Stimulated activated CD4-positive, alpha-beta T cell treated with anti-CD3 and anti-CD28 coated beads, Interleukin-15, amount 100 ng/mL, for 24 hours (primary cell): ENCODE measurements around the gene SP8.
"Not testable (repeated sequence)": the region's sequence is repeated elsewhere in the genome, so short reads cannot be mapped to it uniquely, and the experiment has no call there.

Experiments used
- DNase-seq: peaks from one replicate; pipeline ENCODE4 v3.0.0-alpha.2; 2020

Gene SP8

GRCh38 chr7:20786779-20787659 is at the start of gene SP8:
TSS of gene SP8 (minus strand) at chr7:20786886. CDS start at chr7:20786798, 88 bp downstream.
- peak; percentile 51 for DNase-seq

- not testable (repeated sequence) for DNase-seq
Observed at GRCh38 chr7:20836424-20836823, 49.7 kb upstream of the SP8 start.

- DNase-seq, result no peak
Observed at GRCh38 chr7:20835111-20835750, 48.5 kb upstream of the SP8 start.

DNA sequence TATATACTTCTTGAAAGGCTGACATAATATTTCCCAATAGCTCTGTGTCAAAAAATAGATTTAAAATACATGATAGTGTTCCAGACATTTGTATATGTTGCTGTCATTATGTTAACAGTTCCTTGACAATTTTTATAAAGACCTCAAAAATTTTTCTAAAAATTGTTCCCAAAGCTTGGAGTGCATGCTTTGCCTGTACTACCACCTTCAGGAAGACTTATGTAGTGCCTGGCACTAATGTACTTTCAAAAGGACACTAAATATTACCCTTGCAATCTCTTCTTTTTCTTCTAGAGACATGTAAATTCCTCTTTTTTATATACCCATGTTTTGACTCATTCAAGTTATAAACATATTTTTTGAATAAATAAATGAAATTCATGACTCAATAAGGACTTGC is 48.0 kb upstream of the SP8 start:
- DNase-seq, result no peak

- no peak for DNase-seq
Observed at GRCh38 chr7:20831956-20832355, 45.3 kb upstream of the SP8 start.

DNA sequence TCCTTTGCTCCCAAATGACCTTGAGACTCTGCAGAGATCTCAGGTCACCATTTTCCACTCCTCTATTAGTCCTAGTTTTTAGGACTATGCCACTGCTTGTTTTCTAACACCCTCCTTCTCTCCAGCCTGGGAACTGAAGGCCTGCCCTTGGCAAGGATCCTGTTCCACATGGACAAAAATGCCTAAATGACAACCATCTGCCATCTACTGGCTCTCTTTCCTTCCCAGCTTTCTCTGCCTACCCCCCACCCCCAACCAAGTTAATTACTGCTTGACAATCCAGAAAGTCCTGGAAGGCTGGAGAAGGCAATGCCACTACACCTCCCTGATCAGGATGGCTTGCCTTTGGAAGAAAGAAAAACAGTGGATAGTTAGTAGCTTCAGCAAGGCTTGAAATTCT is 44.8 kb upstream of the SP8 start:
- DNase-seq, result no peak

GRCh38 chr7:20828947-20829346 is 42.3 kb upstream of the SP8 start:
- DNase-seq, result no peak

DNA sequence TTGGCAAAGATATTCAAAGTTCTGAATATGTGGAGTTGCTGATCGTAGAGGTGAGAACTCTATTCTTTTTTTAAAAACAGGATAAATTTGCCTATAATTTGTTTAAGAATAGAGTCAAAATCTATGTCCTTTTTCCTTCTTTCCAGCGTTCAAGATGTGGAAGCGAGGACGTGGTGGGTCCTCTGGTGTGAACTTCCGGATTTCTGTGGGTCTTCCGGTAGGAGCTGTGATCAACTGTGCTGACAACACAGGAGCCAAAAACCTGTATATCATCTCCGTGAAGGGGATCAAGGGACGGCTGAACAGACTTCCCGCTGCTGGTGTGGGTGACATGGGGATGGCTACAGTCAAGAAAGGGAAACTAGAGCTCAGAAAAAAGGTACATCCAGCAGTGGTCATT is 40.5 kb upstream of the SP8 start:
- no peak for DNase-seq

- no peak for DNase-seq
Observed at GRCh38 chr7:20826243-20826642, 39.6 kb upstream of the SP8 start.

- no peak for DNase-seq
Observed at GRCh38 chr7:20825555-20825954, 38.9 kb upstream of the SP8 start.

- not testable (repeated sequence) for DNase-seq
Observed at GRCh38 chr7:20821390-20821789, 34.7 kb upstream of the SP8 start.

- no peak for DNase-seq
Observed at GRCh38 chr7:20816372-20816959, 29.8 kb upstream of the SP8 start.

GRCh38 chr7:20804345-20804744 is 17.7 kb upstream of the SP8 start:
- DNase-seq, result no peak

DNA sequence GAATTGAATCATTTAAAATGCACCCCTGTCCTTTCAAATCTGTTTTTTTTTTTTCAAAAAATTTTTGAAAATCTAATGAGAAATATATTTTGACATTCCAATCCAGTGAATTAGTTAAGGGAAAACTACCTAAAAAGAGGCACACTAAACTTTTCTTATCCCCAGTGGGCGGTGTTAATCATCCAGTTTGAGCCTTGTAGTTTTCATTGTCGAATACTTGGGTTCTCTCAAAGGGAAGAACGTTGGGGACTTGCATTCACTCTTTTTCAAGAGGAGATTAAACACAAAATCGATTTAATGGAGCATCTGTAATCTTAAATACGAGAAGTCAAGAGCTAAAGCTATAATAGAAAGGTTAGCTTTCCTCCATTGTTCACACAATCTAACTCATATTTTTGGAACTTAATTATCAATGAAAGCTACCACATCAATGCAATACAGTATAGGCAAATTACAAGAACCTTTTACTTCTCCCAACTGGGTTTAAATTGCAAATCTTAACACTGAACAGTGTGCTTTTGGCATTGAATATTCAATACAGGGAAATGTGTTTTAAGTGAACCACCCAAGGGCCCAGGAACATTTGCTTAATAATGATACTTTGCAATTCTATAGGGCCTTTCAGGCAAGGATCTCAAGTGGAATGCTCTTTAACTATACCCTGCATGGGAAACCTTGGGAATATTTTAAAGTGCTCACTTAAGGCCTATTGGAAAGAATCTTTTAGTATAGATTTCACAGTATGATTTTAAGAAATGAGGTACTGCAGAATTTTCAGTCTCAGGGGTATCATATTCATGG is 13.1 kb upstream of the SP8 start:
- DNase-seq, result no peak

DNA sequence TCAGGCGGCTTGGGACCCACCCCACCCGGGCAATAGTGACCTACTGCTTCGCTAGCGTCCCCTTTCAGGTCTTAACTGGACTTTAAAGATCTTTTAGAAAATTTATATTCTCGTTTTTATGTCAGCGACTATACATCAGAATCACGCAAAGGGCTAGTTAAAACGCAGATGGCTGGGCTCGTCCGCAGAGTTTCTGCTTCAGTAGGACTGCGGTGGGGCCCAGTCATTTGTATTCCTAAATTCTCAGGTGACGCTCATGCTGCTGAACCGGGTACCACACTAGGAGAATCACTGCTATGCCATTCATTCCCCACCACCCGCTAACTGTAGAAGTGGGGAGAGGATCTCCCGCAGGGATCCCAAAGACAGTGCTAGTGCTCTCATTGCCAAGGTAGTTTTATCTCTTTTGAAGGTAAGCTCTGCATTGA is 12.0 kb upstream of the SP8 start:
- DNase-seq, result no peak

DNA sequence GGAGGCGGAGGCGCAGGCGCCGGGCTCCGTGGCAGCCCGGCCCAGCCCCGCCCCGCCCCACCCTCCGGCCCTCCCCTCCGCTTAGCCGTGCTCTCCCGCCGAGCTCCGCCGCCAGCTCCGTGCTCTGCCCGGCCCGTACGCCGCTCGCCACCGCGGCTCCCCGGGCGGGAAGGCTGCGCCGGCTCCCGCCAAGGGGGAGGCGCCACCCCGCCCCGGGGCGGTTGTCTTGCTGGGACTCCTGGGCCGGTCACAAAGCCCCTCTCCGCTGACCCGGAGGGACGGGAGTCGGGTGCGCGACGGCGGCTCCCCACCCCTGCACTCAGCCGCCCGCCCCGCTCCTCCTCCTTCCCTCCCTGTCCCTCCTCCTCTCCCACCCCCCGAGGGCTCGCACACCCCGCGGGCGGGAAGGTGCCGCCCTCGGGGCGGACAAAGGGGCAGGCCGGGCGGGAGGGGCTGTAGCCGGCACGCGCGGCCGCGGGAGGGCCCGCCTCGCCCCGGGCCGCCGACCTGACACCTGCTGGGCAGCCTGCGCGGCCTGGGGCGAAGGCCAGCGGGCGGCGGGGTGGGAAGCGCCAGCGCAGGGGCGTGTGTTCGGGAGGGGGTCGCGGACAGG is 11.5 kb upstream of the SP8 start:
- DNase-seq, result peak; percentile 57

GRCh38 chr7:20797462-20798080 is 10.9 kb upstream of the SP8 start:
- DNase-seq, result peak; percentile 43

GRCh38 chr7:20797042-20797461 is 10.4 kb upstream of the SP8 start:
- no peak for DNase-seq

DNA sequence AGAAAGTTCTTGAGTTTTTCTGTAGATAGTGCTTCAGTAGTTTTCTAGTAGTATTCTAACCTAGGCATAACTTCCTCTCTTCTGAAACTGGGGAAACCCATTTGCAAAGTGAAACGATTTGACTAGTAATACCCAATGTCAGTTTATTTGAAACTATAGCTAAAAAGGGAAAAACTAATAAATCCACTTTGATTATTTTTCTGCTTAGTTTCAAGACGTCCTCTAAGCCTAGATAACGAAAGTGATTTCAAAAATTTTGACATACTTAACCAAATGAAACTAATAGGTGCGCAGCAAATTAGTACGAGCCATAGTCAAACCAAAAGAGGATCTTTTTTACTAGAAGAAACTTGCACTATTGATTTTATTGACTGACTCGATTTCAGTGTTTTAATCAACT is 9.8 kb upstream of the SP8 start:
- DNase-seq, result no peak

DNA sequence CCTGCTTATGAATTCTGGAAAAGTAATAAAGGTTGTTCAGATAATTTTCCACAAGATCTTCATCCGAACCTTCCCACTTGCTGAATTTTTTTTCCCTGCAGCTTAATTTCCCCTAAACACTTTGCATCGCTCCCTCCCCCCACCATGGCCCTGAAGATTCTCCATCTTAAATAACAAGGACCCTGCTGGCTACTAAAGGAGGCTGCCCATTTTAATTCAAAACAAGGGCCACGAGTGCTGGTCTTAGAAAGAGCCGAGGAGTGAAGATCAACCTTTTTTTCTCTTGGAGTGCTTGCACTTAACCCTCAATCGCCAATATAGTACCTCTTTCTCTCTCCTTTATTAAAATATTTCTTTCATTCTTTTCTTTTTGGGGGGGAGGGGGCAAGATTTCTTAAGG is 9.2 kb upstream of the SP8 start:
- no peak for DNase-seq

DNA sequence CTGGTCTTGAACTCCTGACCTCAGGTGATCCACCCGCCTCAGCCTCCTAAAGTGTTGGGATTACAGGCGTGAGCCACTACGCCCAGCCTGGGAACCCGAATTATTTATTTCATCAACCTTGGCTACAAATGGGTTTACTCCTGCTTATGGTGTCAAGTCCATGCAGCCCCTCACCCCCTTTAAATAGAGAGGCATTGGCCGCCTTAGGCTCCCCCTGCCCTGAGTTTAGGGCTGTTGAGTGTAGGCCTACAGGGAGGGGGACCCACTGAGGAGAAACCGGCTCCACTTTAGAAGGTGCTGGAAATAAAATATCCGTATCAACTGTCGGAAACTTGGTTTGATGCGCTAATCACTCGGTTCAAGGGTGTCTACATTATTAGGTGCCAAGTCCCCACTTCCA is 8.7 kb upstream of the SP8 start:
- no peak for DNase-seq

DNA sequence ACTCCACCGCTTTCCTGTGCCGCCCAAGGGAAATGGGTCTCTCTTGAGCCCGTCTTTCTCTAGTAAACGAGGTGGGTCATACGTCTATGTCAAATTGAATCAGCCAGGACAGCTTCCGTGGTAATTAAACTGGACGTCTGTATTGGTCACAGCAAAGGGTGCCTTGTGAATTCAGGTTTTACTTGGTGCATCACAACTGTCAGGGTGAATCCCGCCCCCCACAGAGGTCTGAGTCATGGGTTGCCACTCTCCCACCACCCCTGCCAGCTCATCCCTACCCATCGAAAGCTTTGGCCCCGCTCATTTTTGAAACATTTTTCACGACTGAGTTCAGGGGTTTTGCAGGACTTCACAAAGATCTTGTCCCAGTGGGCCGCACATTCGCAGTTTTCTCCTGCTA is 8.0 kb upstream of the SP8 start:
- DNase-seq, result no peak
